K562 (cell line): Measurements from ENCODE around the gene SLC35A4. TPM values are rescaled to one million over a fixed set of nuclear protein-coding genes. Genes with fewer than 3 reads are reported as not detected.

ENCODE experiments used
- BHLHE40 ChIP-seq: IDR thresholded peaks from 2 replicates; pipeline ENCODE4 v1.6.1; 2011; ENCODE audit warnings: low read length, improper control_type of control experiment
- CBFB ChIP-seq: sonication (generic); formaldehyde crosslinking; IDR thresholded peaks from 2 replicates; pipeline ENCODE4 v1.4.0; 2020; ENCODE audit warnings: mild to moderate bottlenecking, missing genetic modification reagents
- DEAF1 ChIP-seq: fragments of 450-650 bp; formaldehyde crosslinking; IDR thresholded peaks from 2 replicates; pipeline ENCODE4 v1.4.0; 2020; ENCODE audit warnings: mild to moderate bottlenecking, moderate library complexity
- ETV1 ChIP-seq: fragments of 450-650 bp; conservative IDR thresholded peaks from 2 replicates; pipeline ENCODE4 v1.6.1; 2016; ENCODE audit warnings: missing genetic modification characterization, control low read depth, low read depth, missing compliant biosample characterization
- HDAC3 ChIP-seq: fragments of 450-650 bp; IDR thresholded peaks from 2 replicates; pipeline ENCODE4 v1.6.1; 2018; ENCODE audit warnings: borderline replicate concordance, mild to moderate bottlenecking, moderate library complexity; ENCODE audit not compliant: partially characterized antibody
- ILK ChIP-seq: fragments of 450-650 bp; IDR thresholded peaks from 2 replicates; pipeline ENCODE4 v1.6.1; 2016; ENCODE audit warnings: missing genetic modification characterization, low read depth, mild to moderate bottlenecking, missing compliant biosample characterization, moderate library complexity, borderline replicate concordance
- KLF6 ChIP-seq: fragments of 250-450 bp; sonication (Bioruptor Pico); IDR thresholded peaks from 2 replicates; pipeline ENCODE4 v1.4.0; 2020; ENCODE audit warnings: mild to moderate bottlenecking, moderate library complexity, borderline replicate concordance
- PATZ1 ChIP-seq: fragments of 250-450 bp; sonication (Bioruptor Pico); IDR thresholded peaks from 2 replicates; pipeline ENCODE4 v1.5.0; 2020; ENCODE audit warnings: mild to moderate bottlenecking, borderline replicate concordance
- RAD21 ChIP-seq, 2 experiments: fragments of 250-450 bp in 1 of 2; fragments of 450-650 bp in 1 of 2; sonication (Bioruptor Pico) in 1 of 2; formaldehyde crosslinking in 1 of 2; IDR thresholded peaks in 1 of 2; conservative IDR thresholded peaks in 1 of 2; 2 replicates each; pipeline versions ENCODE4 v1.4.0 to v1.8.0; 2020 to 2022; ENCODE audit warnings: mild to moderate bottlenecking in 2 of 2, moderate library complexity in 1 of 2
- RBFOX2 ChIP-seq: fragments of 200-400 bp; formaldehyde crosslinking; IDR thresholded peaks from 2 replicates; pipeline ENCODE4 v1.6.1; 2017; ENCODE audit warnings: low read depth, mild to moderate bottlenecking, low read length, moderate library complexity
- RBM14 ChIP-seq: fragments of 200-400 bp; formaldehyde crosslinking; IDR thresholded peaks from 2 replicates; pipeline ENCODE4 v1.6.1; 2018; ENCODE audit warnings: low read depth, mild to moderate bottlenecking, low read length, moderate library complexity, borderline replicate concordance; ENCODE audit not compliant: insufficient read depth
- SMARCE1 ChIP-seq: fragments of 450-650 bp; IDR thresholded peaks from 2 replicates; pipeline ENCODE4 v1.7.1; 2016; ENCODE audit warnings: mild to moderate bottlenecking
- ZNF140 ChIP-seq: fragments of 250-450 bp; sonication (Bioruptor Pico); IDR thresholded peaks from 2 replicates; pipeline ENCODE4 v1.8.0; 2021; ENCODE audit warnings: moderate library complexity, mild to moderate bottlenecking, inconsistent platforms
- ZNF507 ChIP-seq: conservative IDR thresholded peaks from 2 replicates; pipeline ENCODE4 v1.6.1; 2017; ENCODE audit warnings: missing genetic modification characterization, missing compliant biosample characterization
- polyA plus RNA-seq, 8 experiments: library from polyadenylated mRNA; depleted of rRNA in 4 of 8; stranded (reverse) in 5 of 8; unstranded in 3 of 8; fragments of >200 nt; fragmentation: Nextera tagmentation in 2 of 8; fragmentation: Illumina TruSeq in 1 of 8; extraction: Ambion mirVana in 2 of 8; extraction: Trizol in 1 of 8; gene quantifications; 2 replicates each; pipeline versions ENCODE4 v1.2.1 to v1.2.3, GENCODE V29; 2011 to 2014; ENCODE audit warnings: inconsistent platforms in 1 of 8, missing spikeins in 1 of 8
- total RNA-seq, 7 experiments: library from RNA; depleted of rRNA in 6 of 7; stranded (reverse); fragments of >200 nt in 6 of 7; fragmentation: Illumina TruSeq in 2 of 7; extraction: Trizol in 2 of 7; gene quantifications; 2 replicates each; pipeline versions ENCODE4 v1.2.1 to v1.2.3, GENCODE V29; 2011 to 2021; ENCODE audit warnings: low replicate concordance in 1 of 7

Gene SLC35A4
- total and polyA plus RNA-seq, 9 of the 15 experiments (the other 6 are each of a cell fraction or from before 2014, with no cell fraction given), result 21.8 to 171 (median 42.5) TPM

- TF ChIP-seq KLF6 (no peak), PATZ1 (CRISPR knock-in tag) (no peak), ETV1 (tag) (0 out of 2 replicates have a peak, but pooled peaks have one; percentile 12), BHLHE40 (no peak), DEAF1 (CRISPR knock-in tag) (0 out of 2 replicates have a peak, but pooled peaks have one; percentile 36), HDAC3 (no peak), RBM14 (no peak), ZNF507 (tag) (no peak), RBFOX2 (no peak), RAD21 (CRISPR knock-in tag; conservative IDR thresholded peaks at IDR 0.05 in 1 of 2, IDR thresholded peaks at IDR 0.05 in 1 of 2) (peak; percentile 36 to 86; a peak in 3 of 4 replicates), ILK (no peak), ZNF140 (CRISPR knock-in tag) (no peak), CBFB (no peak), SMARCE1 (no peak)
These were observed 10.7 kb downstream of the SLC35A4 start (continued) for GRCh38 chr5:140575309-140575708.
